DOHH2 (cell line): ENCODE measurements around the gene SPPL2B.

Experiments
- H3F3A ChIP-seq: fragments of 200-600 bp; sonication (generic), shearing (Covaris generic); 2 replicates; pipeline ENCODE4 v1.6.0; 2016; ENCODE audit warnings: antibody characterized with exemption, mild to moderate bottlenecking; ENCODE audit not compliant: control insufficient read depth, insufficient read depth
- H3K27ac ChIP-seq: fragments of 200-600 bp; sonication (generic); 2 replicates; pipeline ENCODE4 v1.5.1; 2014; ENCODE audit warnings: low read depth, mild to moderate bottlenecking, low read length, moderate library complexity
- H3K27me3 ChIP-seq: fragments of 200-600 bp; sonication (generic); 2 replicates; pipeline ENCODE4 v1.6.1; 2014; ENCODE audit warnings: mild to moderate bottlenecking, low read length, mixed read lengths; ENCODE audit not compliant: control insufficient read depth
- H3K36me3 ChIP-seq: fragments of 200-600 bp; sonication (generic); 2 replicates; pipeline ENCODE4 v1.6.1; 2014; ENCODE audit warnings: mild to moderate bottlenecking, low read length, moderate library complexity, mixed read lengths; ENCODE audit not compliant: control insufficient read depth
- H3K4me1 ChIP-seq: fragments of 200-600 bp; sonication (generic); 2 replicates; pipeline ENCODE4 v1.6.1; 2014; ENCODE audit warnings: mild to moderate bottlenecking, low read length, mixed read lengths; ENCODE audit not compliant: control insufficient read depth
- H3K4me2 ChIP-seq: fragments of 200-600 bp; sonication (generic); 2 replicates; pipeline ENCODE4 v1.6.0; 2014; ENCODE audit warnings: mild to moderate bottlenecking, low read length, moderate library complexity
- H3K4me3 ChIP-seq: fragments of 200-600 bp; sonication (generic); 2 replicates; pipeline ENCODE4 v1.5.1; 2014; ENCODE audit warnings: mild to moderate bottlenecking, low read length, mixed read lengths
- H3K79me2 ChIP-seq: fragments of 200-600 bp; sonication (generic); 2 replicates; pipeline ENCODE4 v1.6.1; 2014; ENCODE audit warnings: mild to moderate bottlenecking, low read length, mixed read lengths; ENCODE audit not compliant: control insufficient read depth
- H3K9me2 ChIP-seq: fragments of 200-600 bp; sonication (generic); replicated peaks from 2 replicates; pipeline ENCODE4 v1.6.1; 2014; ENCODE audit warnings: mild to moderate bottlenecking, low read length, mixed read lengths; ENCODE audit not compliant: control insufficient read depth
- H3K9me3 ChIP-seq: fragments of 200-600 bp; sonication (generic); 2 replicates; pipeline ENCODE4 v1.6.1; 2014; ENCODE audit warnings: antibody characterized with exemption, low read length, mixed read lengths; ENCODE audit not compliant: control insufficient read depth, insufficient read depth
- H4K20me1 ChIP-seq: fragments of 200-600 bp; sonication (generic); 2 replicates; pipeline ENCODE4 v1.6.0; 2014; ENCODE audit warnings: low read depth, mild to moderate bottlenecking, antibody characterized with exemption, low read length, moderate library complexity; ENCODE audit not compliant: control insufficient read depth, insufficient read depth
- EZH2phosphoT487 ChIP-seq: fragments of 200-600 bp; sonication (generic); IDR thresholded peaks from 2 replicates; pipeline ENCODE4 v1.6.1; 2017; ENCODE audit warnings: borderline replicate concordance, mild to moderate bottlenecking, antibody characterized with exemption, low read length, moderate library complexity, mixed read lengths
- TF ChIP-seq, protein P1 (sequence below): fragments of 200-600 bp; sonication (generic); IDR thresholded peaks from one replicate; pipeline ENCODE4 v1.5.1; 2014; ENCODE audit warnings: antibody characterized with exemption, mild to moderate bottlenecking, low read depth, low read length; ENCODE audit not compliant: poor library complexity, severe bottlenecking

The SPPL2B gene

GRCh38 chr19:2361246-2362045, 33.0 kb downstream of the SPPL2B start:
- H3K27ac ChIP-seq: no peak overlapping the region
- no peaks in the 10 kb centered on the region for H3K79me2 ChIP-seq
- no peaks in the 10 kb centered on the region for H3K36me3 ChIP-seq
- H3K27me3 ChIP-seq: peaks cover 8% of the 10 kb centered on the region; the same call in 1 of the 2 replicates
- no peak overlapping the region for H3K4me3 ChIP-seq
- peaks cover 8% of the 10 kb centered on the region for H3K4me1 ChIP-seq
- no peak for TF ChIP-seq EZH2phosphoT487
- TF ChIP-seq, protein P1, sequence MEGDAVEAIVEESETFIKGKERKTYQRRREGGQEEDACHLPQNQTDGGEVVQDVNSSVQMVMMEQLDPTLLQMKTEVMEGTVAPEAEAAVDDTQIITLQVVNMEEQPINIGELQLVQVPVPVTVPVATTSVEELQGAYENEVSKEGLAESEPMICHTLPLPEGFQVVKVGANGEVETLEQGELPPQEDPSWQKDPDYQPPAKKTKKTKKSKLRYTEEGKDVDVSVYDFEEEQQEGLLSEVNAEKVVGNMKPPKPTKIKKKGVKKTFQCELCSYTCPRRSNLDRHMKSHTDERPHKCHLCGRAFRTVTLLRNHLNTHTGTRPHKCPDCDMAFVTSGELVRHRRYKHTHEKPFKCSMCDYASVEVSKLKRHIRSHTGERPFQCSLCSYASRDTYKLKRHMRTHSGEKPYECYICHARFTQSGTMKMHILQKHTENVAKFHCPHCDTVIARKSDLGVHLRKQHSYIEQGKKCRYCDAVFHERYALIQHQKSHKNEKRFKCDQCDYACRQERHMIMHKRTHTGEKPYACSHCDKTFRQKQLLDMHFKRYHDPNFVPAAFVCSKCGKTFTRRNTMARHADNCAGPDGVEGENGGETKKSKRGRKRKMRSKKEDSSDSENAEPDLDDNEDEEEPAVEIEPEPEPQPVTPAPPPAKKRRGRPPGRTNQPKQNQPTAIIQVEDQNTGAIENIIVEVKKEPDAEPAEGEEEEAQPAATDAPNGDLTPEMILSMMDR: no peak
- H3F3A ChIP-seq: peaks cover 3% of the 10 kb centered on the region
- H3K9me3 ChIP-seq: peaks cover 9% of the 10 kb centered on the region; the same call in 1 of the 2 replicates
- no peaks in the 10 kb centered on the region for H3K9me2 ChIP-seq
- H4K20me1 ChIP-seq: no peaks in the 10 kb centered on the region
- H3K4me2 ChIP-seq: no peak overlapping the region

GRCh38 chr19:2362046-2362969, 33.8 kb downstream of the SPPL2B start:
- no peaks in the 10 kb centered on the region for H4K20me1 ChIP-seq
- H3F3A ChIP-seq: peaks cover 3% of the 10 kb centered on the region
- H3K4me2 ChIP-seq: no peak overlapping the region
- TF ChIP-seq EZH2phosphoT487: no peak
- TF ChIP-seq, protein P1: no peak
- H3K27ac ChIP-seq: no peak overlapping the region
- H3K4me3 ChIP-seq: no peak overlapping the region
- H3K36me3 ChIP-seq: no peaks in the 10 kb centered on the region
- no peaks in the 10 kb centered on the region for H3K79me2 ChIP-seq
- H3K9me2 ChIP-seq: no peaks in the 10 kb centered on the region
- peaks cover 8% of the 10 kb centered on the region; the same call in 1 of the 2 replicates for H3K27me3 ChIP-seq
- peaks cover 9% of the 10 kb centered on the region; the same call in 1 of the 2 replicates for H3K9me3 ChIP-seq
- peaks cover 8% of the 10 kb centered on the region for H3K4me1 ChIP-seq

GRCh38 chr19:2362970-2363300, 34.5 kb downstream of the SPPL2B start:
- H3F3A ChIP-seq: peaks cover 3% of the 10 kb centered on the region
- no peaks in the 10 kb centered on the region for H3K9me2 ChIP-seq
- no peaks in the 10 kb centered on the region for H3K36me3 ChIP-seq
- no peak overlapping the region for H3K4me3 ChIP-seq
- peaks cover 9% of the 10 kb centered on the region; the same call in 1 of the 2 replicates for H3K9me3 ChIP-seq
- no peaks in the 10 kb centered on the region for H3K79me2 ChIP-seq
- peaks cover 8% of the 10 kb centered on the region for H3K4me1 ChIP-seq
- peaks cover 8% of the 10 kb centered on the region; the same call in 1 of the 2 replicates for H3K27me3 ChIP-seq
- TF ChIP-seq, protein P1: no peak
- no peak for TF ChIP-seq EZH2phosphoT487
- H3K27ac ChIP-seq: no peak overlapping the region
- H3K4me2 ChIP-seq: no peak overlapping the region
- H4K20me1 ChIP-seq: no peaks in the 10 kb centered on the region
